ENCODE results near the gene KRTAP9-7.
"Not testable (repeated sequence)": the region's sequence is repeated elsewhere in the genome, so short reads cannot be mapped to it uniquely, and the experiment has no call there.

KRTAP9-7 gene

GRCh38 chr17:41275648-41276190, at the start of gene KRTAP9-7:
KRTAP9-7 (plus strand) TSS chr17:41275698; CDS start chr17:41275698, 0 bp downstream.
- not testable (repeated sequence) for H3K9me3 ChIP-seq (ENCODE audit: control insufficient read depth, low read length); H3K36me3 ChIP-seq (ENCODE audit: control insufficient read depth, insufficient read depth, low read length); H3K27ac ChIP-seq; H2AFZ ChIP-seq; H3K27me3 ChIP-seq (ENCODE audit: control insufficient read depth, insufficient read depth, low read length); H3K4me3 ChIP-seq (ENCODE audit: low read depth, low read length); H3K4me2 ChIP-seq (ENCODE audit: low read length); H3K9ac ChIP-seq; H3K79me2 ChIP-seq; H3K4me1 ChIP-seq

GRCh38 chr17:41226051-41226450, 49.4 kb upstream of the KRTAP9-7 start:
- Histone ChIP-seq H3K4me2 (ENCODE audit: low read length) (no peak overlapping the region), H3K36me3 (ENCODE audit: control insufficient read depth, insufficient read depth, low read length) (no peaks in the 10 kb centered on the region), H3K27me3 (ENCODE audit: control insufficient read depth, insufficient read depth, low read length) (no peaks in the 10 kb centered on the region), H3K27ac (no peak overlapping the region), H3K9ac (no peak overlapping the region), H3K9me3 (ENCODE audit: control insufficient read depth, low read length) (no peaks in the 10 kb centered on the region), H2AFZ (no peak overlapping the region), H3K79me2 (no peaks in the 10 kb centered on the region), H3K4me3 (ENCODE audit: low read depth, low read length) (no peak overlapping the region), H3K4me1 (no peaks in the 10 kb centered on the region)
- TF ChIP-seq CTCF (IDR thresholded peaks at IDR 0.05), result no peak

- H3K4me3 ChIP-seq (ENCODE audit: low read depth, low read length); H3K36me3 ChIP-seq (ENCODE audit: control insufficient read depth, insufficient read depth, low read length): not testable (repeated sequence)
Observed at GRCh38 chr17:41226598-41227095, 48.9 kb upstream of the KRTAP9-7 start, which contains the start of gene KRTAP9-2. KRTAP9-2 (plus strand) TSS chr17:41226648; CDS start chr17:41226655, 7 bp downstream.

GRCh38 chr17:41230094-41230493, 45.4 kb upstream of the KRTAP9-7 start:
- Histone ChIP-seq H3K79me2 (no peaks in the 10 kb centered on the region), H3K27ac (no peak overlapping the region), H2AFZ (no peak overlapping the region), H3K4me3 (ENCODE audit: low read depth, low read length) (no peak overlapping the region), H3K4me1 (no peaks in the 10 kb centered on the region), H3K27me3 (ENCODE audit: control insufficient read depth, insufficient read depth, low read length) (no peaks in the 10 kb centered on the region), H3K4me2 (ENCODE audit: low read length) (no peak overlapping the region), H3K36me3 (ENCODE audit: control insufficient read depth, insufficient read depth, low read length) (no peaks in the 10 kb centered on the region), H3K9me3 (ENCODE audit: control insufficient read depth, low read length) (no peaks in the 10 kb centered on the region), H3K9ac (no peak overlapping the region)
- no peak for TF ChIP-seq CTCF (IDR thresholded peaks at IDR 0.05)

More at GRCh38 chr17:41226598-41227095, 48.9 kb upstream of the KRTAP9-7 start, which contains the start of gene KRTAP9-2:
- not testable (repeated sequence) for H3K4me1 ChIP-seq; H3K27ac ChIP-seq; H3K9me3 ChIP-seq (ENCODE audit: control insufficient read depth, low read length); H3K79me2 ChIP-seq; H3K27me3 ChIP-seq (ENCODE audit: control insufficient read depth, insufficient read depth, low read length); H2AFZ ChIP-seq; H3K4me2 ChIP-seq (ENCODE audit: low read length); H3K9ac ChIP-seq

GRCh38 chr17:41231731-41232130, 43.8 kb upstream of the KRTAP9-7 start:
- Histone ChIP-seq H3K27ac (no peak overlapping the region), H3K9me3 (ENCODE audit: control insufficient read depth, low read length) (no peaks in the 10 kb centered on the region), H2AFZ (no peak overlapping the region), H3K4me3 (ENCODE audit: low read depth, low read length) (no peak overlapping the region), H3K79me2 (no peaks in the 10 kb centered on the region), H3K4me1 (no peaks in the 10 kb centered on the region), H3K36me3 (ENCODE audit: control insufficient read depth, insufficient read depth, low read length) (no peaks in the 10 kb centered on the region), H3K27me3 (ENCODE audit: control insufficient read depth, insufficient read depth, low read length) (no peaks in the 10 kb centered on the region), H3K4me2 (ENCODE audit: low read length) (no peak overlapping the region), H3K9ac (no peak overlapping the region)
- TF ChIP-seq CTCF (IDR thresholded peaks at IDR 0.05), result no peak

- not testable (repeated sequence) for H3K36me3 ChIP-seq (ENCODE audit: control insufficient read depth, insufficient read depth, low read length); H3K4me1 ChIP-seq; H3K4me3 ChIP-seq (ENCODE audit: low read depth, low read length); H3K27ac ChIP-seq; H3K9me3 ChIP-seq (ENCODE audit: control insufficient read depth, low read length); H3K27me3 ChIP-seq (ENCODE audit: control insufficient read depth, insufficient read depth, low read length); H2AFZ ChIP-seq; H3K9ac ChIP-seq; H3K79me2 ChIP-seq; H3K4me2 ChIP-seq (ENCODE audit: low read length)
Observed at GRCh38 chr17:41232399-41233105, 42.9 kb upstream of the KRTAP9-7 start, which contains the start of gene KRTAP9-3. KRTAP9-3 (plus strand) TSS chr17:41232449; CDS start chr17:41232502, 53 bp downstream.

GRCh38 chr17:41237116-41237515, 38.4 kb upstream of the KRTAP9-7 start:
- not testable (repeated sequence) for H3K9me3 ChIP-seq (ENCODE audit: control insufficient read depth, low read length); H3K79me2 ChIP-seq; H2AFZ ChIP-seq; H3K4me2 ChIP-seq (ENCODE audit: low read length); H3K27me3 ChIP-seq (ENCODE audit: control insufficient read depth, insufficient read depth, low read length); H3K4me1 ChIP-seq; H3K36me3 ChIP-seq (ENCODE audit: control insufficient read depth, insufficient read depth, low read length); H3K27ac ChIP-seq; H3K9ac ChIP-seq; H3K4me3 ChIP-seq (ENCODE audit: low read depth, low read length)

- H2AFZ ChIP-seq; H3K9ac ChIP-seq; H3K9me3 ChIP-seq (ENCODE audit: control insufficient read depth, low read length); H3K79me2 ChIP-seq; H3K4me1 ChIP-seq; H3K27ac ChIP-seq; H3K27me3 ChIP-seq (ENCODE audit: control insufficient read depth, insufficient read depth, low read length); H3K36me3 ChIP-seq (ENCODE audit: control insufficient read depth, insufficient read depth, low read length); H3K4me2 ChIP-seq (ENCODE audit: low read length); H3K4me3 ChIP-seq (ENCODE audit: low read depth, low read length): not testable (repeated sequence)
Observed at GRCh38 chr17:41237949-41238437, 37.5 kb upstream of the KRTAP9-7 start, which contains the start of gene KRTAP9-8. KRTAP9-8 (plus strand) TSS chr17:41237999; CDS start chr17:41238052, 53 bp downstream.

Data from parathyroid adenoma (tissue), 2 donors.